Urinary bladder (tissue), 4 donors: ENCODE data around the gene ATP6V0C. TPM values are rescaled to one million over a fixed set of nuclear protein-coding genes. Genes with fewer than 3 reads are reported as not detected.
"Not testable (repeated sequence)": the region's sequence is repeated elsewhere in the genome, so short reads cannot be mapped to it uniquely, and the experiment has no call there.

ENCODE experiments used
- DNase-seq: peaks from one replicate; pipeline ENCODE4 v3.0.0-alpha.2; 2015; ENCODE audit errors: extremely low spot score
- H3K27ac ChIP-seq: one replicate; pipeline ENCODE4 v1.5.1; 2013; ENCODE audit warnings: low read depth, mild to moderate bottlenecking, moderate library complexity
- H3K36me3 ChIP-seq: one replicate; pipeline ENCODE4 v1.6.1; 2013; ENCODE audit warnings: mild to moderate bottlenecking, moderate library complexity; ENCODE audit not compliant: insufficient read depth
- H3K4me1 ChIP-seq: one replicate; pipeline ENCODE4 v1.6.1; 2013; ENCODE audit warnings: mild to moderate bottlenecking, moderate library complexity; ENCODE audit not compliant: insufficient read depth
- H3K4me3 ChIP-seq: one replicate; pipeline ENCODE4 v1.5.1; 2013; ENCODE audit warnings: low read depth, low read length
- WGBS: extraction: QIAGEN DNeasy Blood & Tissue Kit; methylation state at CpG from one replicate; pipeline ENCODE4 v1.1.7; 2013; 5-methylcytosine and 5-hydroxymethylcytosine counted together
- polyA plus RNA-seq: library from polyadenylated mRNA; stranded (reverse); fragments of 200-250 nt; gene quantifications from one replicate; pipeline ENCODE4 v1.2.3, GENCODE V29; 2013
- total RNA-seq: library from RNA; depleted of rRNA; stranded (reverse); fragments of >200 nt; gene quantifications from one replicate; pipeline ENCODE4 v1.2.3, GENCODE V29; 2014
- donor health status: healthy with polysubstance abuse.
- donor health status: healthy.

The ATP6V0C gene
- total and polyA plus RNA-seq, 2 donors = 15.0 to 193 TPM

DNA sequence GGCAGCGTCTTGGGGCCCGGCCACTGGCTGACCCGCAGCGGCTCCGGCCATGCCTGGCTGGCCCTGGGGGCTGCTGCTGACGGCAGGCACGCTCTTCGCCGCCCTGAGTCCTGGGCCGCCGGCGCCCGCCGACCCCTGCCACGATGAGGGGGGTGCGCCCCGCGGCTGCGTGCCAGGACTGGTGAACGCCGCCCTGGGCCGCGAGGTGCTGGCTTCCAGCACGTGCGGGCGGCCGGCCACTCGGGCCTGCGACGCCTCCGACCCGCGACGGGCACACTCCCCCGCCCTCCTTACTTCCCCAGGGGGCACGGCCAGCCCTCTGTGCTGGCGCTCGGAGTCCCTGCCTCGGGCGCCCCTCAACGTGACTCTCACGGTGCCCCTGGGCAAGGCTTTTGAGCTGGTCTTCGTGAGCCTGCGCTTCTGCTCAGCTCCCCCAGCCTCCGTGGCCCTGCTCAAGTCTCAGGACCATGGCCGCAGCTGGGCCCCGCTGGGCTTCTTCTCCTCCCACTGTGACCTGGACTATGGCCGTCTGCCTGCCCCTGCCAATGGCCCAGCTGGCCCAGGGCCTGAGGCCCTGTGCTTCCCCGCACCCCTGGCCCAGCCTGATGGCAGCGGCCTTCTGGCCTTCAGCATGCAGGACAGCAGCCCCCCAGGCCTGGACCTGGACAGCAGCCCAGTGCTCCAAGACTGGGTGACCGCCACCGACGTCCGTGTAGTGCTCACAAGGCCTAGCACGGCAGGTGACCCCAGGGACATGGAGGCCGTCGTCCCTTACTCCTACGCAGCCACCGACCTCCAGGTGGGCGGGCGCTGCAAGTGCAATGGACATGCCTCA, 41.9 kb upstream of the ATP6V0C start:
- Histone ChIP-seq H3K4me1 (peaks cover 2% of the 10 kb centered on the region), H3K27ac (no peak overlapping the region), H3K4me3 (peak overlapping the region; percentile 10), H3K36me3 (no peaks in the 10 kb centered on the region)
- 38% methylated on average over 61 of the region's 61 CpGs for WGBS
- DNase-seq = no peak

DNA sequence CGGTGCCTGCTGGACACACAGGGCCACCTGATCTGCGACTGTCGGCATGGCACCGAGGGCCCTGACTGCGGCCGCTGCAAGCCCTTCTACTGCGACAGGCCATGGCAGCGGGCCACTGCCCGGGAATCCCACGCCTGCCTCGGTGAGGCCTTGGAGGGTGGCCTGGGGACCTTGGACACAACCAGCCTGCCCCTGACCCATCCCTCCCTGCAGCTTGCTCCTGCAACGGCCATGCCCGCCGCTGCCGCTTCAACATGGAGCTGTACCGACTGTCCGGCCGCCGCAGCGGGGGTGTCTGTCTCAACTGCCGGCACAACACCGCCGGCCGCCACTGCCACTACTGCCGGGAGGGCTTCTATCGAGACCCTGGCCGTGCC, 41.3 kb upstream of the ATP6V0C start:
- H3K27ac ChIP-seq = no peak overlapping the region
- peaks cover 2% of the 10 kb centered on the region for H3K4me1 ChIP-seq
- WGBS = 96% methylated on average over 27 of the region's 27 CpGs
- H3K4me3 ChIP-seq = no peak overlapping the region
- no peak for DNase-seq
- H3K36me3 ChIP-seq = no peaks in the 10 kb centered on the region

DNA sequence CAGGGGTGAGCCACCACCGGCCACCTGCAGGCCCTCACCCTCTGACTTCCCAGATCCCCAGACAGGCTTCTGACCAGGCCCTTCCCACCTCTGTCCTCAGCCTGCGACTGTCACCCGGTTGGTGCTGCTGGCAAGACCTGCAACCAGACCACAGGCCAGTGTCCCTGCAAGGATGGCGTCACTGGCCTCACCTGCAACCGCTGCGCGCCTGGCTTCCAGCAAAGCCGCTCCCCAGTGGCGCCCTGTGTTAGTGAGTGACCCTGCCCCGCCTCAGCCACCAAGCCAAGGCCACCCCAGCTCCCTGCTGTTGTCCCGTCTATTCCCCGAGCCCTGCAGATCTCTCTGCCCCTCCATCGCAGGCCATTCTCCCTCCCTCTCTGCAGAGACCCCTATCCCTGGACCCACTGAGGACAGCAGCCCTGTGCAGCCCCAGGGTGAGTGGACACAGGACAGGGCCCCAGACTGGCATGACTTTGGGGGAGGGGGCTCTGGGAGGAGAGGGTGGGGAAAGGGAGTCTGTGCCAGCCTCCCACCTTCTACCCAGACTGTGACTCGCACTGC, 40.8 kb upstream of the ATP6V0C start:
- DNase-seq = no peak
- Histone ChIP-seq H3K36me3 (no peaks in the 10 kb centered on the region), H3K4me3 (no peak overlapping the region), H3K27ac (no peak overlapping the region), H3K4me1 (peaks cover 2% of the 10 kb centered on the region)
- 93% methylated on average over 14 of the region's 14 CpGs for WGBS

DNA sequence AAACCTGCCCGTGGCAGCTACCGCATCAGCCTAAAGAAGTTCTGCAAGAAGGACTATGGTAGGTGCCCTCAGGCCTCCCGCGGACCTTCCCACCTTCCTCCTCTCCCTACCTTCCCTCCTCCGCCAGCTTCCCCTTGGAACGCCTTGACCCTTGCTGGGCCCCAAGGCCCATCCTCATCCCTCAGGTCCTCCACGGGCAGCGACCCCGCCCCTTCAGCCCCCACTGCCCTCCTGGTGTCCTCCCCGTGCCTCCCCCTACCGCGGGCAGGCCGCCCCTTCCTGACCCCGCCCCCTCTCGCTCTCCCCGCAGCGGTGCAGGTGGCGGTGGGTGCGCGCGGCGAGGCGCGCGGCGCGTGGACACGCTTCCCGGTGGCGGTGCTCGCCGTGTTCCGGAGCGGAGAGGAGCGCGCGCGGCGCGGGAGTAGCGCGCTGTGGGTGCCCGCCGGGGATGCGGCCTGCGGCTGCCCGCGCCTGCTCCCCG, 40.3 kb upstream of the ATP6V0C start:
- Histone ChIP-seq H3K4me1 (no peaks in the 10 kb centered on the region), H3K4me3 (peak overlapping the region; percentile 83), H3K36me3 (no peaks in the 10 kb centered on the region), H3K27ac (no peak overlapping the region)
- no peak for DNase-seq
- WGBS = 6% methylated on average over 49 of the region's 49 CpGs

DNA sequence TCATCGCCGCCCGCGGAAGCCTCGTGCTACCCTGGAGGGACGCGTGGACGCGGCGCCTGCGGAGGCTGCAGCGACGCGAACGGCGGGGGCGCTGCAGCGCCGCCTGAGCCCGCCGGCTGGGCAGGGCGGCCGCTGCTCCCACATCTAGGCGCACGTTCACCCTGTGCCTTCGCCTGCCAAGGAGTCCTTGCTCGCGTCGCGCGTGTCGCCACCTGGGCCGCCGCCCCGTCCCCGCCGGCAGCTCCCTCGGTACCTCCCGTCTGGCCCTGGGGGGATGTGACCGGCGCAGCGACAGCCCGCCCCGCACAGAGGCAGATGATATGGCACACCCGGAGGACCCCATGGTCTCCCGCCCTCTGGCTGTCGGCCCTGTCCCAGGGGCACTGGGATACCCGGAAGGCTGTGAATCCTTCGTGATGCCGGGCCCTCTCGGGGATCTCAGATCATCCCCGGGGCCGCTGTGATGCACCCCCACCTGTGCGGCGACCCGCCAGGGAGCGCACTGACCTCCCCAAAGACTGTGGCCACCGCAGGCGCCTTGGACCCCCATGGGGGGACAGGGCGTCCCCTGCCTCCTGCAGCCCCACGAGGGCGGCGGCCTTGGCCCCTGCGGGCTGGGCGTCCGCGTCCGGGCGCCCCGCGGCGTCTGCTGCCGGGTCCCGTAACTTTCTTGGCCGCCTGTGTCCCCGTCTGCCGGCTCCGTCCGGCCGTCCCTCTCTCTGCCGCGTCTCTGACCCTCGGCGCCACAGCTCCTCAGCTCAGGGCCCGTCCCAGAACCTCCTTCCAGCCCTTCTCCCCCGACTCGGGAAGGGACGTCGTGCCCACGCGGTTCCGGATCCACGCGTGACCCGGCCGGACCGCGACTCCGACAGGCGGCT, 39.5 kb upstream of the ATP6V0C start:
- H3K27ac ChIP-seq = no peak overlapping the region
- no peaks in the 10 kb centered on the region for H3K36me3 ChIP-seq
- peak overlapping the region; percentile 83 for H3K4me3 ChIP-seq
- under 1% methylated on average over 100 of the region's 100 CpGs for WGBS
- H3K4me1 ChIP-seq = no peaks in the 10 kb centered on the region
- no peak for DNase-seq

DNA sequence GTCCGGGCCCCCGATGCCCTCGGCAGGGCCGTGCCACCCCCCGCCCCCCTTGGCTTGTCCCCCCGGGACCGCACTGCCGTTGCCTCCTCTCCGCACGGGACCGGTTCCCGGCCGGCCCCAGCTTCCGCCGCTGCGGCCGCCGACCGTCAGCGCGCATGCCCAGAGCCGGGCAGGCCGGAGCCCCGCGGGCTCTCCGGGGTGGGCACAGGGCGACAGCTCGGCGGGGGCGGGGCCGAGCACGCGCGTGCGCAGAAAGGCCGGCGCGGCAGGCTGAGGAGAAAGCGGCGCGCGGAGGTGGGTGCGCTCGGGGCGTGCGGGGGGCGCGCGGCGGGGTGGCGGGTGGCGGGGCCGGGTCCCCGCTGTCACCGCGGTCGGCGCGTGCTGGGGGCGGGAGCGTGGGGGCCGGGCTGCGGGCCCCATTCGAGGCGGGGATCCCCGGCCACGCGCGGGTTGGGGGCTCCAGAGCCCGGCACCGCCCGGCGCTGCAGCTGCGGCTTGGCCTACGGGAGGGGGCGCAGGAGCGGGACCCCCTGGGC, 38.8 kb upstream of the ATP6V0C start, which contains the start of gene TBC1D24:
TSS of gene TBC1D24 (plus strand) at position 251 of the 536 bp plus-strand sequence. CDS start 21,022 bp downstream, outside the sequence.
- DNase-seq = no peak
- Histone ChIP-seq H3K36me3 (no peaks in the 10 kb centered on the region), H3K4me3 (peak within 1 kb of the TSS; percentile 83), H3K27ac (no peak within 1 kb of the TSS), H3K4me1 (no peaks in the 10 kb centered on the region)
- under 1% methylated on average over 77 of the region's 77 CpGs for WGBS

DNA sequence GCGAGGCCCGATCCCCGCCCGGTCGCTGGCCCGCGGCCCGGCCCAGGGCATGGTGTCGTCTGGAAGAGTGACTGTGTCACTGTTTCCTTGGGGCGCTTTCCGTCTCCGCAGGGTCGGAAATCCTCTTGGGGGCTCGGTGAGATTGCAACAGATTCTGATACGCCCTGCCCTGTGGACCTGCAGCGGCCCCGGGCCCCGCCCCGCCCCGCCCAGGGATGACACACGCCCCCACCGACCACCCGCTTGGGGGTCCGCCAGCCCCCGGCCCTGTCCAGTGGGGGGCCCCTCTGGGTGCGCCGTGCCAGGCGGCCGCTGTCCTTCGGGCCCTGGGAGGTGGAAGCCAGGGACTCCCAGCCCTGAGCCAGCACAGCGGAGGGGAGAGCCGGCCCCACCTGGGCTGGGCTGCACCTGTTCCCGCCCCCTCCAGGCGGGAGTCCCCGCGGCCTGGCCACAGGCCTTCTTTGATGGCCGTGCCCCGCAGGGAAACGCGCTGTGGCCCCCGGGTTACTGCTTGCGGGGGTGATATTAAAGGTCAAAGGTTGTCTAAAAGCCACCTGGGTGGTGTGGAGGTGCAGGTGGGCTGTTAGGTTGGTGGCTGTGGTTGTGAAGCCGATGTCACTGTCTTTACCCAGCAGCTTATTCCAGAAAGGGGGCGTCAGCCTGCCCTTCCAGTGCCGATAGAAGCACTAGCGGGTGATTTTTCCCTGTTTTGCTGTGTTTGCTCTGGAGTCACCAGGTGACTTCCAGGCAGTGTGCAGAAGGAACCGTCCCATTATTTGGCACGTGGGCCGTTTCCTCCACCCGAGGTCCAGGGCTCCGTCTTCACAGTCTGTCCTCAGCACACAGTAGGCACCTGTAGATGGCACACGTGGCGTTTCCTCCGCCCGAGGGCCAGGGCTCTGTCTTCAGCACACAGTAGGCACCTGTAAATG, 38.1 kb upstream of the ATP6V0C start:
- peak overlapping the region; percentile 83 for H3K4me3 ChIP-seq
- no peak for DNase-seq
- H3K4me1 ChIP-seq = no peaks in the 10 kb centered on the region
- no peaks in the 10 kb centered on the region for H3K36me3 ChIP-seq
- no peak overlapping the region for H3K27ac ChIP-seq
- 12% methylated on average over 55 of the region's 55 CpGs for WGBS

DNA sequence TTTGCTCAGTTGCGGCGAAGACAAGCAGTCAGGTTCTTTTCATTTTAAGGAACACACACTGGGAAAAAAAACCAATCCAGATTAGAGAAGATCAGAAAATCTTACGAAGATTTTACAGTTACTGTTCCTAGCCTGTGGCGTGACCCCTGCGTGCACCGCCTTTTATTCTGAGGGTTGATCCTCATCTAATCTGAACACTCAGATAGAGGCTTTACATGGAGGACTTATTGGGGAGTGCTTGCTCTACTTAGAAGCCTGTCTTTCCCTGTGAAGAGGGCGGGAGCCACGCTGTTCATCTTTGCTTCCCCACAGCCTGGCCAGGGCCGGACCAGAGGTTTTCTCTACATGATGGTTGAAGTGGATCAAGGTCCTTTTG, 37.4 kb upstream of the ATP6V0C start:
- H3K27ac ChIP-seq = no peak overlapping the region
- WGBS = 91% methylated on average over 9 of the region's 9 CpGs
- no peak overlapping the region for H3K4me3 ChIP-seq

DNA sequence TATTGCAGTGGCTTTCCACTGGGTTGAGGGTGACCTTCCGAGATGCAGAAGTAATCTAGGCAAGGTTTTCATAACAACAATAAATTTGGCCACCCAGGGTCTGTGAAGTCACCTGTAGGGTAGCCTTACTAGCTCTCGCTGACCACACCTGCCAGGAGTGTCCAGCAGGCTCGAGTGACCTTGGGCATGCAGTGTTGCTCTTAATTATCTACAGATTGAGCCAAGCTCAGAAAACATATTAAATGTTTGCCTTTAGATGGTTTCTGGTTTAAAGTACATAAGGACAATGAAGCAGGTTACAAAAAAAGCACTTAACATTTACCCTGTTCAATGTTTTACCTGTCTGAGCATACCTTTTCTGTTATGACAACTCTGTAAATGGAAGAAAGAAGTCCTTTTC, 37.0 kb upstream of the ATP6V0C start:
- H3K4me1 ChIP-seq = no peaks in the 10 kb centered on the region
- DNase-seq = no peak
- WGBS = 86% methylated on average over 3 of the region's 3 CpGs
- no peak overlapping the region for H3K4me3 ChIP-seq
- no peak overlapping the region for H3K27ac ChIP-seq
- no peaks in the 10 kb centered on the region for H3K36me3 ChIP-seq

More for the DNA sequence above, 37.4 kb upstream of the ATP6V0C start:
- DNase-seq = no peak
- Histone ChIP-seq H3K36me3 (no peaks in the 10 kb centered on the region), H3K4me1 (no peaks in the 10 kb centered on the region)

DNA sequence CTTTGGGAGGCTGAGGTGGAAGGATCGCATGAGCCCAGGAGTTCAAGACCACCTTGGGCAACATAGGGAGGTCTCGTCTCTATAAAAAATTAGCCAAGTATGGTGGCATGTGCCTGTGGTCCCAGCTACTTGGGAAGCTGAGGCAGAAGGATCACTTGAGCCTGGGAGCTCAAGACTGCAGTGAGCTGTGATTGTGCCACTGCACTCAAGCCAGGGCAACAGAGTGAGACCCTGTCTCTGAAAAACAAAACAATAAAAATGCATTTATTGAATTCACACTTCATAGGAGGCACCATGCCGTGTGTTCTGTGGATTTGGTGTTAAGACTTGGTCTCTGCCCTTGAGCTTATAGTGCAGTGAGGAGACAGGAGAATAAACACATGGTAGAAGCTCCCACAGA, 36.4 kb upstream of the ATP6V0C start:
- DNase-seq = no peak
- Histone ChIP-seq H3K4me3 (no peak overlapping the region), H3K4me1 (no peaks in the 10 kb centered on the region), H3K27ac (no peak overlapping the region), H3K36me3 (no peaks in the 10 kb centered on the region)
- WGBS = 94% methylated on average over 3 of the region's 3 CpGs

DNA sequence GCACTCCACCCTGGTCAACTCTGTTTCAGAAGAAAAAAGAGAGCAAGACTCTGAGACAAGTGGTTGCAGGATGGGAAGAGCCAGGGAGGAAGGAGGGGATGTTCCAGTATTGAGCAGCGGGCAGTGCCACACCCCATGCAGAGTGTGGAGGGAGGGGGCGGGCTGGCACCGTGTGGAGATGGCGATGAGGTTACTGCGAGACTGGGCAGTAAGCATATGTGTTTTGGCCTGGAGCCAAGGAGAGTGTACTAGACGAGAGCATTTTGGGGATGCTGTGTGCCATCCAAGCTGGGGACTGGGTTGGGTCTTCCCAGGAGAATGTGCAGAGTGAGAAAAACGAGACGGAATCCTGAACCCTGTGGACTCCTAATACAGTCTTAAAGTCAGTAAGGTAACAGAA, 35.5 kb upstream of the ATP6V0C start:
- Histone ChIP-seq H3K27ac (no peak overlapping the region), H3K36me3 (no peaks in the 10 kb centered on the region), H3K4me1 (no peaks in the 10 kb centered on the region), H3K4me3 (no peak overlapping the region)
- WGBS = 73% methylated on average over 8 of the region's 8 CpGs
- no peak for DNase-seq

DNA sequence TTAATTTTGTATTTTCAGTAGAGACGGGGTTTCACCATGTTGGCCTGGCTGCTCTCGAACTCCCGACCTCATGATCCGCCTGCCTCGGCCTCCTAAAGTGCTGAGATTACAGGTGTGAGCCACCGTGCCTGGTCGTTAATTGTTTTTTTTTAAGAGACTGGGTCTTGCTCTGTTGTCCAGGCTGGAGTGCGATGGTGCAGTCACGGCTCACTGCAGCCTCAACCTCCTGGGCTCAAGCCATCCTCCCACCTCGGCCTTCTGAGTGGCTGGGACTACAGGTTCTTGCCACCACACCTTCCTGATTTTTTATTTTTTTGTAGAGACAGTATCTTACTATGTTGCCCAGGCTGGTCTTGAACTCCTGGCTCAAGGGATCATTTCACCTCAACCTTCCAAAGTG, 33.8 kb upstream of the ATP6V0C start:
- not testable (repeated sequence) for H3K27ac ChIP-seq, H3K36me3 ChIP-seq, DNase-seq, H3K4me3 ChIP-seq, H3K4me1 ChIP-seq
- 93% methylated on average over 10 of the region's 10 CpGs for WGBS
